Measurements from ENCODE around the gene NTN5. TPM values are rescaled to one million over a fixed set of nuclear protein-coding genes. Genes with fewer than 3 reads are reported as not detected.

NTN5 gene
- total RNA-seq, 1 experiment from 2014 or later = 0.55 TPM

GRCh38 chr19:48659768-48660167 lies 13.0 kb downstream of the NTN5 start:
- H4K5ac ChIP-seq (ENCODE audit: insufficient read length, low read depth, low read length) = no peak overlapping the region
- H3K4me1 ChIP-seq (ENCODE audit: insufficient read depth, low read length) = no peaks in the 10 kb centered on the region
- H3K14ac ChIP-seq (ENCODE audit: insufficient read depth, low read length) = no peak overlapping the region
- no peaks in the 10 kb centered on the region for H3K27me3 ChIP-seq (ENCODE audit: insufficient read depth, low read length)
- H3K18ac ChIP-seq (ENCODE audit: insufficient read length, low read depth, low read length) = no peak overlapping the region
- H3K23me2 ChIP-seq (ENCODE audit: insufficient read length, low read depth, low read length, poor library complexity, severe bottlenecking) = no peaks in the 10 kb centered on the region
- no peak overlapping the region for H3K23ac ChIP-seq (ENCODE audit: insufficient read length, low read depth, low read length)
- no peaks in the 10 kb centered on the region for H3K79me1 ChIP-seq (ENCODE audit: insufficient read depth, low read depth, low read length, poor library complexity, severe bottlenecking)
- peaks cover 6 to 13% of the 10 kb centered on the region in 2 experiments for H3K4me1 Mint-ChIP-seq
- no peaks in the 10 kb centered on the region for H3K79me2 ChIP-seq (ENCODE audit: insufficient read depth, low read length)
- H3K9me3 ChIP-seq (ENCODE audit: control insufficient read depth, low read depth, low read length) = no peaks in the 10 kb centered on the region
- H3K27ac Mint-ChIP-seq = no peak overlapping the region
- H2BK5ac ChIP-seq (ENCODE audit: insufficient read length, low read length) = no peak overlapping the region
- no peak overlapping the region for H2AFZ ChIP-seq (ENCODE audit: low read length)
- H2BK15ac ChIP-seq (ENCODE audit: low read depth, low read length) = 0 out of 2 replicates have a peak overlapping the region, but pooled peaks have one; percentile 58
- H3K56ac ChIP-seq (ENCODE audit: insufficient read length, low read depth, low read length) = no peak overlapping the region
- no peak for DNase-seq
- H3K27ac ChIP-seq (ENCODE audit: insufficient read length, low read depth, low read length) = no peak overlapping the region
- peaks cover 13% of the 10 kb centered on the region for H3K27me3 Mint-ChIP-seq (ENCODE audit: low read depth)
- H3K9ac ChIP-seq (ENCODE audit: extremely low read depth, insufficient read length, low read length) = no peak overlapping the region
- no peak overlapping the region for H2BK12ac ChIP-seq (ENCODE audit: insufficient read length, low read depth, low read length)
- H3K36me3 Mint-ChIP-seq (ENCODE audit: insufficient read depth in 1 of 3, low read depth in 3 of 3) = peaks cover 0 to 6% (median 5%) of the 10 kb centered on the region in 3 experiments; a peak in 2 of 7 replicates
- no peak overlapping the region for H2AK5ac ChIP-seq (ENCODE audit: insufficient read length, low read length)
- H4K8ac ChIP-seq (replicated peaks; ENCODE audit: insufficient read length, low read depth, low read length) = no peak overlapping the region
- TF ChIP-seq CTCF (conservative IDR thresholded peaks at IDR 0.05) = no peak
- H3K4me2 ChIP-seq (ENCODE audit: insufficient read depth, insufficient read length, low read length) = no peak overlapping the region
- H2BK20ac ChIP-seq (ENCODE audit: low read depth, low read length, poor library complexity, severe bottlenecking) = no peak overlapping the region
- H3T11ph ChIP-seq (ENCODE audit: low read length) = no peak overlapping the region
- H3K4ac ChIP-seq (ENCODE audit: low read depth, low read length) = no peak overlapping the region
- H4K91ac ChIP-seq (ENCODE audit: insufficient read length, low read depth, low read length) = no peak overlapping the region
- no peak overlapping the region for H3K4me3 Mint-ChIP-seq
- no CpG with 5 or more reads among the region's 5 CpGs for WGBS (ENCODE audit: extremely low coverage, insufficient read length, low lambda C conversion rate)
- peaks cover 5 to 6% of the 10 kb centered on the region in 2 experiments; a peak in 3 of 5 replicates for H3K9me3 Mint-ChIP-seq
- H4K20me1 ChIP-seq (ENCODE audit: control insufficient read depth, insufficient read depth, insufficient read length) = no peaks in the 10 kb centered on the region
- no peak overlapping the region for H2BK120ac ChIP-seq (ENCODE audit: low read depth, low read length, poor library complexity, severe bottlenecking)
